HG03460 (cell line): ENCODE data around the gene ADAM23.
A peak's percentile ranks its signal among the peaks of the same experiment; 100 is the strongest.

Source experiments
- ATAC-seq: cut with Tn5 transposase; IDR thresholded peaks from one replicate; pipeline ENCODE4 v1.9.1; 2021; ENCODE audit not compliant: unreplicated experiment

Gene ADAM23

DNA sequence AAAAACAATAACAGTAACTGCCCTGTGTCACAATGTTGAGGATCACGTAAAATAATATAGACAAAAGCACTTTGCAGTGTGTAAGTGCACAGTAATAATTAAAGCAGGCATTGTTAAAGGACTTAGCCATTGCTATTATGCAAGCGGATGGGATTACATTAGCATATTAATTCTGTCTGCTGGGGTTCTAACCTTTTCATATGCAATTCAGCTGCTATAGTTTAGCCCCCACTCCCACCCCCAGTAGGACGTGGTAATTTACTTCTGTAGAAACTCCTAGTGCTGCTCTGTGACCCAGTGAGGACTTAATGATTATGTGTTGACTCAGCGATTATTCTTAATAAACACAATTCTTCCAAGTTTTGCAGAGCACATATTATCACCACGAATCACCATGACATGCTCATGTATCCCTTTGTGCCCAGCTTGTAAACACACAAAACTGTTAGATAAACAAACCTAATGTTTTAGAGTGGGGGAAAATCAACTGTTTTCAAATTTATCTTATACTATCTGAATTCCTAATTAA lies 5.1 kb upstream of the ADAM23 start:
- no peak for ATAC-seq

DNA sequence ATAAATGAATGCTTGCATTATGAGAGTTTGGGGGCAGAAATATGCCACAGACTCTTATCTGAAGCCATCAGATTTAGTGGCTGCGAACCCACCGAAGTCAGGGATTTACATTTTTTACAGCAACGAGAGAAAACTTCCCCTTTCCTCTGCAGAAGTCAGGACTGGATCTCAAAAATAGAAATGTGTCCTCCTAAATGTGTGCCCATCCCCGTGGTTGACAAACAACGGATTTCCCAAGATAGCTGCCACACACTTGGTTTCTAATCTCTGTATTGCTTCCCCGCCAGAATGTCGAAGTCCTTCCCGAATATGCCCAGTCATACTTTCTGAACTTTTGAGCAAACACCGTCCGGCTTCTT lies 879 bp upstream of the ADAM23 start:
- no peak for ATAC-seq

DNA sequence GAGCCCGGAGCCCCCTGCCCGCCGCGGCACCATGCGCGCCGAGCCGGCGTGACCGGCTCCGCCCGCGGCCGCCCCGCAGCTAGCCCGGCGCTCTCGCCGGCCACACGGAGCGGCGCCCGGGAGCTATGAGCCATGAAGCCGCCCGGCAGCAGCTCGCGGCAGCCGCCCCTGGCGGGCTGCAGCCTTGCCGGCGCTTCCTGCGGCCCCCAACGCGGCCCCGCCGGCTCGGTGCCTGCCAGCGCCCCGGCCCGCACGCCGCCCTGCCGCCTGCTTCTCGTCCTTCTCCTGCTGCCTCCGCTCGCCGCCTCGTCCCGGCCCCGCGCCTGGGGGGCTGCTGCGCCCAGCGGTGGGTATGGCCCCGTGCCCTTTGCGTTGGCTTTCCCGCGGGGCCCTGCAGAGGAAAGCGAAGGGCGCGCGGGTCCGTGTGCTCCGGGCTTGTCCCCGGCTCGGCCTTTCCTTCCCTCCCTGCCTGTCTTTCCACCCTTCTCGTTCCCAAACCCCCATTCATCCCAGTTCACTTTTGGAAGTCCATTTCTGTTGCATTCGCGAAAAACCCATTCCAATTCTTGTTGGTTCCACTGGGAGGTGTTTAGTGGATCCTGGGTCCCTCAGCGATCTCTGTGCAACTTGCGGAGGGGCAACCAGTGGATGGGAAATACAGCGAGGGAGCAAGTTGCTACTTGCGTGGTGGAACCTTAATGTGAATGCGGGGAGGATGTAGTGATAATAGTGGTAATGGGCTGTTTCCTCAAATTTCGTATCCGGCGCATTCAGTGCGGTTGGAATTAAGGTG lies 599 bp downstream of the ADAM23 start:
- no peak for ATAC-seq

DNA sequence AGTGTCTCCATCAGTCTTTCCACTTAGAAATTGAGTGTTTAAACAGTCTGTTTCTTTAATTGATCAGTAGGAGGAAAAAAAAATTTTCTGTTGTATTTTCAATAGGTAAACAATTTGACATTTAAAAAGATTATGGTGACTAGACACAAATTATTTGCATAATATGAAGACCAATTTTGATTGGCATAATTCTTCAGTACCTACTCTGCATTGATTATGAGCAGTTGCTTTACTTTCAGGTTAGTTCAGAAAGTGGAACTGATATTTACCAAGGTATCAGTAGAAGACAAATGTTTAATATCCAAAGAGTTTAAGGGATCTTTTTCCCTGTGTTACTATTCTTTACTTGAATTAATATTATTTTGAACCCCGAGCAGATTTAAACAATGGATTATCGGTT lies 2.6 kb downstream of the ADAM23 start:
- ATAC-seq, result no peak

DNA sequence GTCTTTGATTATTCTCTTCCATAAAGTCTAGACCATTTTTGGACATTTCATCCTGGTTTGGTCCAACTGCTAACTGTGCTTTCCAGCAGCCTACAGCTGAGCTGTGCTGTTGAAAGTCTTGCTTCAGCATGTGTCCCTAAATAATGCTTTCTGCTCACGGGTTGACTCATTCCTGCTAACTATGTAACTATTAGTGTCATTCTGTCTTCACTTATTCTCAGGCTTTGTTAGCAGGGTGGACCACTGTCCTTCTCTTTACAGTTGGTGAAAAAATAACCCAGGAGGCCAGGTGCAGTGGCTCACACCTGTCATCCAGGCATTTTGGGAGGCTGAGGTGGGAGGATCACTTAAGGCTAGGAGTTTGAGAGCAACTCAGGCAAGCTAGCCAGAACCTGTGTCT lies 8.9 kb downstream of the ADAM23 start:
- no peak for ATAC-seq

DNA sequence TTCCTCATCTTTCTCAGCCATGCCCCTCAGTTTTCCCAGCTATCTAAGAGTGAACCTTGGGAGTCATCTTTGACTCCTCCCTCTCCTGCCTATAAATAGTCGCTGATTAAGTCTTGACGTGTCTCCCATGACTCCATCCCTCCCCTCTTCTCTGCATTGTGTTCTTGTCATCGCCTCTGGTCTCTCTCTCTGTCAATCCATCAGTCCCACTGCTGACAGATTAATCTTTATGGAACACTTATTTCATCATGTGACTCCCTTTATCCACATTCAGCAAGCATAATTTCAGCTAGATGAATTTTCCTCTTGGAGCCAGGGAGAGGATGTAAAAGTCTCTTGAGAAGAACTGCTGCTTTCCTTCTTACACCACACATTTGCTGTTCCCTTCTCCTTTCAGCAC lies 9.4 kb downstream of the ADAM23 start:
- ATAC-seq, result no peak

DNA sequence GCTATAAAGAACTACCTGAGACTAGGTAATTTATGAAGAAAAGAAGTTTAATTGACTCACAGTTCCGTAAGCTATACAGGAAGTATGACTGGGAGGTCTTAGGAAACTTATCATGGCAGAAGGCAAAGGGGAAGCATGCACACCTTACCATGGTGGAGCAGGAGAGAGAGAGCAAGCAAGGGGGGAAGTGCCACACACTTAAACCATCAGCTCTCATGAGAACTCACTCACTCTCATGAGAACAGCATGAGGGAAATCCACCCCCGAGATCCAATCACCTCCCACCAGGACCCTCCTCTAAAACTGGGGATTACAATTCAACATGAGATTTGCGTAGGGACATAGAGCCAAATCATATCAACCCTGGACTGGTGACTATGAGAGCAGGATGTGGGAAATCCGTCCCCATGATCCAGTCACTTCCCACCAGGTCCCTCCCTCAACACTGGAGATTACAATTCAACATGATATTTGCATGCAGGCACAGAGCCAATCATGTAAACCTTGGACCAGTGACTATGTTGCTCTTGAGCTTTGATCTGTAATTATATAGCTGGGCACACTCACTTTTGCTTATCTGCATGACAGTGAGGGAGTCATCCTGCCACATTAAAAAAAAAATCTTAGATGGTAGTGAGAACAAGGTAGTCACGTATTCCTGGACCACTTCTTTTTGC lies 12.9 kb downstream of the ADAM23 start:
- no peak for ATAC-seq

DNA sequence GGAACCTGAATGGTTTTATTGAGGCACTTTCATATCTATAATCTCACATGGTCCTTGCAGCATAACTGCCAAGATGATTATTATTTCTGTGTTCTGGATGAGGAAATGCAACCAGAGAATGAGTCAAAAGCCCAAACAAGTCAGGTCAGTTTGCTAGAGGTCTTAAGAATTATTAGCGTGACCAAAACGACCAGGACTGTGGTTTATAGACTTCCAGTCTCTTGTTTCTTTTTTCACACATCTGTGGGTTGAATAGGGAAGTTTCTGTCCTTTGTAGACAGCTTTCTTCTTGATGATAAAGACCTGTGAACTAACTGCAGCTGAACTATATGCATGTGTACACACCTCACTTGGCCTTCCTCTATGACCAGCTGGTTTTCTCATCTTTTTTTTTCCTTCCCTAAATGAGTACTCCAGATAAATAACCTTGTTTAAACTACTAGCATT lies 13.9 kb downstream of the ADAM23 start:
- ATAC-seq, result peak; percentile 87

DNA sequence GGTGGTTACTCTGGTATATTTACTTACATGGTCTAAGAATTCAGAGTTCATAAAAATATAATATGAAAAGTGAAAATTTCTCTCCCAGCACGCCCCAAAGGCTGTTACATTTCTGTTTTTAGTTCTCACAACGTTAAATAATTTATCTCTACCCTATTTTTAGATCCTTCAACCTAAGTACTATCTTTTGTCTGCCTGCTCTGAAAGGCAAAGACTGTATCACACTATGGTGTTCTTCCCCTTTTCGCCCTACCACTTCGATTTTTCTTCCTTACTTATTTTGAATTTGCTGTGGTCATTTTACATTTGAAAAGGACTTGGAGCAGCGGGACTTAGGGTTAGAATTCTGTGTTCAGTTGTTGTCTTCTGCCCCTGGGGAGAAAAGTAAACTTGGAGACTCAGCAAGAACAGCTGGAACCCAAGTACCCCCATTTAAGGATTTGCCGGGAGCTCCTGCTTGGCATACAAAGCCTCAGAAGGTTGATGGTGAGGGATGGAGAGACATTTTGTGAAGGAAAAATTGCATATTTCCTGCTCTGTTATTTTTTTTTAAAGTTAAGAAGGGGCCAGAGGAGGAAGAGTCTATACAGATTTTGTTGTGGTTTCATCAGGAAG lies 19.0 kb downstream of the ADAM23 start:
- ATAC-seq, result no peak

DNA sequence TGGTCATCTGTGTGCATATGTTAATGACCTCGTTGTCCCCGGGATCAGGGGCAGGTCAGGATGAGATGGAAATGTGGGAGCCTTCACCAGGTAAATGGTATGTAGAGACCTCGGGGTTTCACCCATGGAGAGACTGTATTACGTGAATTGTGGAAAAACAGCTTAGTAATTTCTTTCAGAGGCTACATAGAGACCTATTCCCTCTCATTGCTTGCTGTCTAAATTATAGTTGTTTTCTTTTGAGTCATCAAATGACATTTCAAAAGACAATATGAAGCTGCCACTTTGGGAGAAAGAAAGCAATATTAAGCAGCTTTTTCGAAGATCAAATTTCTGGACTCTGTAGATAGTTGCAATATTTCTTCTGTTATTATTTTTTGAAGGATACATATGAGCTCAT lies 20.4 kb downstream of the ADAM23 start:
- no peak for ATAC-seq

DNA sequence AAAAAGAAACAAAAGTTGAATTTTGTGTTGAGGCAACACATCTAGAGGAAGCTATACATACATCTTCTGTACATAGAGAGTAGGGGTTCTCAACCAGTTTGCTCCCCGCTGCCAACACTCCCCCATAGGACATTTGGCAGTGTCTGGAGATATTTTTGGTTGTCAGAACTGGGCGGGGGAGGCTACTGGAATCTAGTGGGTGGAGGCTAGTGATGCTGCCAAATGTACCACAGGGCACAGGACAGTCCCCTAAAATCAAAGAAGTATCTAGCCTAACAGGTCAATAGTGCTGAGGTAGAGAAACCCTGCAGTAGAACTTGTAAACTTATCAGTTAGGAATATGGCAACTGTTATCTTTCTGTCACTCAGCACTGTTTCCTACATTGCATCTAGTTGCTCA lies 21.3 kb downstream of the ADAM23 start:
- ATAC-seq, result no peak

DNA sequence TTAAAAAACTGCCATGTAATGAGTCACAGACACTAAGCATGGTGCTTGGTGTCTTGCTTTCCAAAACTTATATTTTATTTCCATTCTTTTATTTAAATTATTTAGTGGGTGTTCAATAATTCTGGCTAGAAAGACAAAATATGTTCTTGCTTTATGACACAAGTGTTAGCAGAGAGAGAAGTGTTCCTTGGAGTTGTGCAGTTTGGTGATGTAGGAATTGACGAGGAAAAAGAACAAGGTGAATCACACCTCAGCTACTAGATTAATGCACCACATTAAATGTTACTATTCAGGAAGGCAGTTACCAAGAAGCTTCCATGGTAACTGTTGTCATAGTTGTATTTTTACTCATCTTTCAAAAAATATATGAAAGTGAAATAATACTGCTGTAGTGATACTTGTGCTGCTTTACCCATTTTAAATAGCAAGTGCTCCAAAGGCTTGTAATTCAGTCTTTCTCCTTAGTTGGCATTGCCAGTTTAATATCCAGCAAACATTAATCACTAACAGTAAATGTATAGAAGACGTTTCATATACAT lies 28.3 kb downstream of the ADAM23 start:
- no peak for ATAC-seq

DNA sequence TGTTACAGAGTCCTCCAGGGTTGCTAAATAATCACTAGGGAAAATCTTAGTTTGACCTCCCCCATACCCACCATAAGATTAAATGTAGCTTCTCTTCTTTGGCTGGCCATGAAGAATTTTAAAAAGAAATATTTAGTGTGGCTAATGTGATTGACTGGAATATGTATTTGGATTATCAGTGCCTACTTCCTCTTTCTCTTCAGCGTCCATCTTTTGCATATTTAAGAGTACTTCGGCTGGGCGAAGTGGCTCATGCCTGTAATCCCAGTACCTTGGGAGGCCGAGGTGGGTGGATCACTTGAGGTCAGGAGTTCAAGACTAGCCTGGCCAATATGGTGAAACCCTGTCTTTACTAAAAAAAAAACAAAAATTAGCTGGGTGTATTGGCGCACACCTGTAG lies 28.8 kb downstream of the ADAM23 start:
- no peak for ATAC-seq

DNA sequence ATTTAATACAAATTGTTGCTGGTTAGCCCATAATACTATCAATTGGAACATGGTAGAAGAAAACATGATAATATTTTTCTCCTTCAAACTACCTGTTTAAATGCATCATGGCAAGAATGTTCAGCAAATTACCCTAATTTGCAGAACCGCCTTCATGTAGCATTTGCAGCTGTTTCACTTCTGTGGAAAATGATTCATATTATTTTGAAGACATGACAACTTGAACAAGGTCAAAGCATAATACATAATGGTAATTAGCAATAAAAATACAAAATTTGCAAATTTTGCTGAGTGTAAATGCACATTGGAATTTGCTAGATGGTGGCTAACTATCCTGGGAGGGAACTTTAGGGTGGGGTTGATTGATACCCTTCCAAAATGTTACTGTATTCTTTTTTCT lies 30.8 kb downstream of the ADAM23 start:
- ATAC-seq, result no peak

DNA sequence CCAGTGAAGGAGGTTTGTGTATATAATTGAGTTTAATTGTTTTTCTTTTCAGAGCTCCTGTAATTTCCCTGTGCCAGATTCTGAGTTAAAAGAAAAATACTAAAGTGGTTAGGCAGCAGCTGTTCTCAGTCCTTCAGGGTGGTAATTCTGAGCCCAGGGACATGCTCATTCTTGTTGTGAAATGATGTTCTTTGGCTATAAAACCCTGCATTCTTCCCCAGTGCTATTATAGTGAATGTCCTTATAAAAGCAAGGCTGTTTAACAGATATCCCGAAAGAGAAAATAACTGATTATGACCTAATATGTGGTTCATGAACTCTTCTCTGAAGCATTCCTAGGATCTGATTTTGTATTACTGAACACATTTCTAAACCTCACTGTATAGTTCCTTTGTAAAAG lies 34.0 kb downstream of the ADAM23 start:
- ATAC-seq, result no peak

DNA sequence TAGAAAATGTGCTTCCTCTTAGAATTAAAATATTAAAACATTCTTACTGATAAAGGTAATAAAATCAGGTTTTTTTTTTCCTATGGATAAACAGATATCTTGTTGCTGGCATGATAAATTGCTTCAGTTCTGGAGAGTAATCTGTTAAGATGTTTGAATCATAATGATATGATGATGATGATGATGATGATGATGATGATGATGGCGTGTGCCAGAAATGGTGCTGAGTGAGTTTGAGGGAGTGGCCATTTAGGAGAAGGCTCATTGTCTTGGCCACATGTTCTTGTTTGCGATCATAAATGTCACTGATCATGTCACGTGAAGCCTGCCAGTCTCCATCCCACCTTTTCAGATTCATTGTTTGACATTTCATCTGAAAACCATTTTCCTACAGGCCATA lies 35.0 kb downstream of the ADAM23 start:
- ATAC-seq, result no peak

DNA sequence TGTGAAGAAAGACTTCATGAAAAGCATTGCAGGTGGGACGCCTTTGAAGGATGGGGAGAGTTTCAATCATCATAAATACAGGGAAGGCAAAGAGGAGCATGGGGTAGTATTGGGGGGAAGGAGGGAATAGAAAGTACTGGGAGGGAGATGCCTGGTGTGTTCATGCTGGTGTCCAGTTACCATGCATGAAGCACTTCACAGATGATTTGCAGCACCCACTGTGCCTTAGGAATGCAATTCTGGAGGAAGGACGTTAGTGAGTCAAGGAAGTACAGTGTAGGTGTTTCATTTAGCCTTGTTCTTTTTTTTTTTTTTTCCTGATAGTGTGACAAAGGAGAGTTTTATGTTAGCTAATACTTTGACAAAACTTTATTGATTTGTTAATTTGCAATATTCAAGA lies 36.8 kb downstream of the ADAM23 start:
- ATAC-seq, result no peak

DNA sequence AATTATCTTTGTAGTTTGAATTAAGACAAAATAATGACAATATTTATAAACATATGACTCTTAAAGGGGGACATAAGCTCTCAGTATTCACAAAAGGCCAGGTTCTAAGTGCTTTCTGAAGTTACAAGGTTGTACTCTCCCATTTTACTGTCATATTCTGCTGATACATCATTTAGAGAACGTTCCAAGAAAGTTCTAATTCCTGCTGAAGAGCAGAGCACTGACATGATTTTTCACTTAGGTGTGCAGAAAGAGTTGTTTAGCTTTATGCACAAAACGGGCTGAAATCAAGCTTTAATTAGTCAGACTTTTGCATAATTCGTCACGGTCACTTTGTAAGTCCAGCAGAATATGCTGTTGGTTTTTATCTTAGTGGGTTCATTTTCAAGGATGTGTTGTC lies 37.3 kb downstream of the ADAM23 start:
- ATAC-seq, result no peak

DNA sequence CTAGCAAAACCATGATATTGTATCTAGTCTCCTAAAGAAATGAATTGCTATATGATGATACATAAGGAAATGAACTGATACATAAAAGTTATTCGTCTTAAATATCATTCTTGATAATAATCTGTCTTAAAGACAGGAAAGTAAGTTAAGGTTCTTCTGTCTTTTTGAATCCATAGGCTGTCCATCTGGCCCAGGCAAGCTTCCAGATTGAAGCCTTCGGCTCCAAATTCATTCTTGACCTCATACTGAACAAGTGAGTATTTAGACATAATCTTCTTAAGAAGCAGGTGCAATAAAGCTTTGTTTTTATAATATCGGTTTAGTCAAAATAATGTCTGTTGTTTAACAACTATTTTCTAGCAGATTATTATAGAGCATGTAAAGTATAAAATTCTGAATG lies 37.7 kb downstream of the ADAM23 start:
- no peak for ATAC-seq

DNA sequence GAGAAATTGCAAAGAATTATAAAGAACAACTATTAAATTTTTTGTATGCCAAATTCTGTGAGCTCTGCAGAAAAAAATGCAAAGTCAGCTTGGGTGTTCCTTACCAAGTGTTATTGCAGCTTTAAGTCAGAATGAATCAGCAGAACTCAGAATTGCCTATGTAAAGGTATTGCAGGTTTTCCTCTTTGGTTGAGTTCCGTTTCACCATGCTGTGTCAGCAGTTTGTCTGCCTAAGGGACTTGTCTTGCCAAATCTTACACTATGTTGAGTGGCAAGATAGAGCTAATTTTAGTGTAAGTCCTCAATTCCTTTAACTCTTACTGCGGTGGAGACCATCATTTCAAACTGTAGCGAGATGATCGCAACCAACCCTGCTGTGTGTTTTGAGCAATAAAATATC lies 38.8 kb downstream of the ADAM23 start:
- ATAC-seq, result no peak

DNA sequence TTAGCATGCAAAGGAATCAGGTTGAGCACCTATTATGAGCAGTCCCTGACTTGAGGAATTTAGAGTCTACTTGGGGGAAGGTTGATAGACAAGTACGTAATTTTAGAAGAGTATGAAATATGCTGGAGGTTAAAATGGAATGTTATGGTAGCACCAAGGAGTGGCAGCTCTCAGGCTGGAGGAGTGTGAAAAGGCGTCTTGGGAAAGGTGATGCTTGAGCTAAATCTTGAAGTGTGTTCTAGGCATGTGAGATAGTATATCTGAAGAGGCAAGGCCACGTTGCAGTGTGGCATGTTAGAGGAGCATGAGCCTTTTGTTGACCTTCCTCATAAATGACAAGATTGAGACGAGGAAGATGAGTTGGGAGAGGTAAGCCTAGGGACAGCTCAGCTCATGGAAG lies 39.3 kb downstream of the ADAM23 start:
- no peak for ATAC-seq

DNA sequence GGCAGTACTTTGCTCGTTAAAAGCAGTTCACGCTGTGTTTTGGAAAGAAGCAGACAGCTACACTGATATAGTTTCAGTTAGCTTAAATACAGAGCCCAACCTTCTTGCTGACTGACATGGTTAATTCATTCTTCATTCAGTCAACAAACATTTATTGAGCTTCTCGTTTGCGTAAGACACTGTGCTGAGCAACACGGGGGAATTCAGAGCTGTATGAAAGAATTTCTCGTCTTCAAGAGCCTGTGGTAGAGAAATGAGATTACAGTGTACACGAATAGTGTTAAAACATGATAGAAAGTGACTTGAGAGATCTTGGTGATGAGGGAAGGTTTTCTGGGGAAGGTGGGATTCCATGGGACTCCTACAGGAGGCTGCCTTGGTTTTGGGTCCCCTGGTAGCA lies 44.7 kb downstream of the ADAM23 start:
- no peak for ATAC-seq
